ENCODE measurements around the gene ZNF785.

ZNF785 gene

DNA sequence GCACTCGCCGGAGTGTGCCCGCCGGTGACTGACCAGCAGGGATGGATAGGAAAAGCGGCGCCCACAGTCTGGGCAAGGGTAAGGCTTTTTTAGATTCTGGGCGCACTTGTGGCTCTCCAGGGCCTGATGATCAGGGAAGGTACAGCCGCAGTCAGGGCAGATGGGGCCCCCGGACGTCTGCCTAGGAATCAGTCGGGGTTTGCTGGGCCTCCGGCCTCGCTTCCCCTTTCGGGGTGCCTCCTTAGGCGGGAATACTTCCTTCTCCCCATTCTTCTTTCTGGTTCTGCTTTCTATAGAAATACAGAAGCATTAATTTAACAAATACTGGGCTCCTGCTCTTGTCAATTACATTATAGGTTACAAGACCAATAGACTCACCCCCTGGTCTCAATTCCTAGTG is 19.7 kb upstream of the ZNF785 start:
- DNase-seq (ENCODE audit: low read depth): no peak
- TF ChIP-seq MYC (IDR thresholded peaks at IDR 0.05; ENCODE audit: low read depth, low read length) (no peak), CTCF (IDR thresholded peaks at IDR 0.05; ENCODE audit: low read depth, low read length) (no peak), POLR2A (IDR thresholded peaks at IDR 0.05; ENCODE audit: extremely low read depth, insufficient read length) (no peak)
- TF ChIP-seq, protein P1, sequence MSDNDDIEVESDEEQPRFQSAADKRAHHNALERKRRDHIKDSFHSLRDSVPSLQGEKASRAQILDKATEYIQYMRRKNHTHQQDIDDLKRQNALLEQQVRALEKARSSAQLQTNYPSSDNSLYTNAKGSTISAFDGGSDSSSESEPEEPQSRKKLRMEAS (IDR thresholded peaks at IDR 0.05; ENCODE audit: low read depth, low read length): no peak

DNA sequence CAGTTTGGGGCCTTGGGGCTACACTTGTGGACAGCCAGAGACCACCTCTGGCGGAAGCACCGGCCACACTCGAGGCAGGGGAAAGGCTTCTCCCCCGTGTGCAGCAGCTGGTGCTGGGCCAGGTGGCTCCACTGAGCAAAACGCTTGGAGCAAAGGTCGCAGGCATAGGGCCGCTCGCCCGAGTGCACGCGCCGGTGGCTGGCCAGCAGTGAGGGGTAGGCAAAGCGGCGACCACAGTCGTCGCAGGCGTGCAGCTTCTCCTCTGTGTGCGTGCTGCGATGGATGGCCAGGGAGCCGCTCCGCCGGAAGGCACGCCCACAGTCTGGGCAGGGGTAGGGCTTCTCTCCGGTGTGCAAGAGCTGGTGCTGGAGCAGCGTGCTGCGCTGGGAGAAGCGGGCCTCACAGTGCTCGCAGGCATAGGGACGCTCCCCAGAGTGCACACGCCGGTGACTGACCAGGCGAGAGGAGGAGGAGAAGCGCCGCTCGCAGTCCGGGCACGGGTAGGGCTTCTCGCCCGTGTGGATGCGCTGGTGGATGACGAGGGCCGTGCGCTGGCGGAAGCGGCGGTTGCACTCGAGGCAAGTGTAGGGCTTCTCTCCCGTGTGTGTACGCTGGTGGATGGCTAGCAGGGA is 18.9 kb upstream of the ZNF785 start:
- no peak for DNase-seq (ENCODE audit: low read depth)
- TF ChIP-seq CTCF (IDR thresholded peaks at IDR 0.05; ENCODE audit: low read depth, low read length) (no peak), POLR2A (IDR thresholded peaks at IDR 0.05; ENCODE audit: extremely low read depth, insufficient read length) (no peak), MYC (IDR thresholded peaks at IDR 0.05; ENCODE audit: low read depth, low read length) (no peak)
- TF ChIP-seq, protein P1 (IDR thresholded peaks at IDR 0.05; ENCODE audit: low read depth, low read length): no peak
- no peak overlapping the region for H3K4me3 ChIP-seq (ENCODE audit: low read depth, low read length)

More for the DNA sequence above, 19.7 kb upstream of the ZNF785 start:
- H3K4me3 ChIP-seq (ENCODE audit: low read depth, low read length): no peak overlapping the region

- H3K4me3 ChIP-seq (ENCODE audit: low read depth, low read length): no peak overlapping the region
- DNase-seq (ENCODE audit: low read depth): no peak
- TF ChIP-seq MYC (IDR thresholded peaks at IDR 0.05; ENCODE audit: low read depth, low read length) (no peak), POLR2A (IDR thresholded peaks at IDR 0.05; ENCODE audit: extremely low read depth, insufficient read length) (no peak), CTCF (IDR thresholded peaks at IDR 0.05; ENCODE audit: low read depth, low read length) (no peak)
- TF ChIP-seq, protein P1 (IDR thresholded peaks at IDR 0.05; ENCODE audit: low read depth, low read length): no peak
Measured at GRCh38 chr16:30603945-30604315, 18.4 kb upstream of the ZNF785 start.

- H3K4me3 ChIP-seq (ENCODE audit: low read depth, low read length): no peak overlapping the region
- TF ChIP-seq POLR2A (IDR thresholded peaks at IDR 0.05; ENCODE audit: extremely low read depth, insufficient read length): no peak
- TF ChIP-seq, protein P1 (IDR thresholded peaks at IDR 0.05; ENCODE audit: low read depth, low read length): no peak
- TF ChIP-seq CTCF (IDR thresholded peaks at IDR 0.05; ENCODE audit: low read depth, low read length): no peak
- TF ChIP-seq MYC (IDR thresholded peaks at IDR 0.05; ENCODE audit: low read depth, low read length): no peak
- no peak for DNase-seq (ENCODE audit: low read depth)
Measured at GRCh38 chr16:30602616-30603277, 17.2 kb upstream of the ZNF785 start.

- DNase-seq (ENCODE audit: low read depth): peak; percentile 24
- H3K4me3 ChIP-seq (ENCODE audit: low read depth, low read length): no peak overlapping the region
- TF ChIP-seq CTCF (IDR thresholded peaks at IDR 0.05; ENCODE audit: low read depth, low read length) (no peak), MYC (IDR thresholded peaks at IDR 0.05; ENCODE audit: low read depth, low read length) (no peak)
- TF ChIP-seq, protein P1 (IDR thresholded peaks at IDR 0.05; ENCODE audit: low read depth, low read length): no peak
Measured at GRCh38 chr16:30601966-30602365, 16.5 kb upstream of the ZNF785 start.

Measured in NB4 (cell line).